Progenitor cell of endocrine pancreas (in vitro differentiated cells): ENCODE data around the gene ACLY. TPM values are rescaled to one million over a fixed set of nuclear protein-coding genes. Genes with fewer than 3 reads are reported as not detected.

Experiments
- DNase-seq: peaks from one replicate; pipeline ENCODE4 v3.0.0; 2021; ENCODE audit warnings: low spot score; ENCODE audit not compliant: unreplicated experiment
- H3K27ac Mint-ChIP-seq: 2 replicates; pipeline ENCODE4 v1.8.0; 2021; ENCODE audit warnings: mild to moderate bottlenecking, moderate library complexity, mixed read lengths
- H3K27me3 Mint-ChIP-seq: 2 replicates; pipeline ENCODE4 v1.8.0; 2021; ENCODE audit warnings: mixed read lengths
- H3K36me3 Mint-ChIP-seq: 2 replicates; pipeline ENCODE4 v1.8.0; 2022; ENCODE audit warnings: mixed read lengths; ENCODE audit not compliant: insufficient read depth
- H3K4me1 Mint-ChIP-seq: 2 replicates; pipeline ENCODE4 v1.8.0; 2021; ENCODE audit warnings: low read depth, mixed read lengths
- H3K4me3 Mint-ChIP-seq: 2 replicates; pipeline ENCODE4 v1.8.0; 2021; ENCODE audit warnings: low read depth, mild to moderate bottlenecking, moderate library complexity, mixed read lengths
- H3K9me3 Mint-ChIP-seq: 2 replicates; pipeline ENCODE4 v1.8.0; 2021; ENCODE audit warnings: low read depth, mixed read lengths
- total RNA-seq: library from RNA; stranded (reverse); gene quantifications from 2 replicates; pipeline ENCODE4 v1.2.1, GENCODE V29; 2021
- TF ChIP-seq, protein P1 (sequence below): fragments of 200-600 bp; sonication (generic); IDR thresholded peaks from one replicate; pipeline ENCODE4 v1.5.0; 2021; ENCODE audit warnings: antibody characterized with exemption, mild to moderate bottlenecking; ENCODE audit not compliant: unreplicated experiment

ACLY gene
- total RNA-seq, 1 donor from 2014 or later = 188 TPM

DNA sequence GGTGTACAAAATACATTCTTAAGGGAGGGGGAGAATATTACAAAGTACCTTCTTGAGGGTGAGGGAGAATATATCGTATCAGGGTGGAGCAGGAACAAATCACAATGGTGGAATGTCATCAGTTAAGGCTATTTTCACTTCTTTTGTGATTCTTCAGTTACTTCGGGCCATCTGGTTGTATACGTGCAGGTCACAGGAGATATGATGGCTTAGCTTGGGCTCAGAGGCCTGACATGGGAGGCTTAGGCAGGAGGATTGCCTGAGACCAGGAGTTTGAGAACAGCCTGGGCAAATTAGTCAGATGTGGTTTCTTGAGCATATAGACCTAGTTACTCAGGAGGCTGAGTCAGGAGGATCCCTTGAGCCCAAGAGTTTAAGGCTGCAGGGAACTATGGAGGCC is 24.7 kb upstream of the ACLY start:
- no peaks in the 10 kb centered on the region for H3K4me1 Mint-ChIP-seq
- H3K9me3 Mint-ChIP-seq = no peaks in the 10 kb centered on the region
- no peak overlapping the region for H3K4me3 Mint-ChIP-seq
- H3K36me3 Mint-ChIP-seq = peaks cover 6% of the 10 kb centered on the region
- H3K27ac Mint-ChIP-seq = no peak overlapping the region
- H3K27me3 Mint-ChIP-seq = no peaks in the 10 kb centered on the region
- no peak for DNase-seq
- TF ChIP-seq, protein P1, sequence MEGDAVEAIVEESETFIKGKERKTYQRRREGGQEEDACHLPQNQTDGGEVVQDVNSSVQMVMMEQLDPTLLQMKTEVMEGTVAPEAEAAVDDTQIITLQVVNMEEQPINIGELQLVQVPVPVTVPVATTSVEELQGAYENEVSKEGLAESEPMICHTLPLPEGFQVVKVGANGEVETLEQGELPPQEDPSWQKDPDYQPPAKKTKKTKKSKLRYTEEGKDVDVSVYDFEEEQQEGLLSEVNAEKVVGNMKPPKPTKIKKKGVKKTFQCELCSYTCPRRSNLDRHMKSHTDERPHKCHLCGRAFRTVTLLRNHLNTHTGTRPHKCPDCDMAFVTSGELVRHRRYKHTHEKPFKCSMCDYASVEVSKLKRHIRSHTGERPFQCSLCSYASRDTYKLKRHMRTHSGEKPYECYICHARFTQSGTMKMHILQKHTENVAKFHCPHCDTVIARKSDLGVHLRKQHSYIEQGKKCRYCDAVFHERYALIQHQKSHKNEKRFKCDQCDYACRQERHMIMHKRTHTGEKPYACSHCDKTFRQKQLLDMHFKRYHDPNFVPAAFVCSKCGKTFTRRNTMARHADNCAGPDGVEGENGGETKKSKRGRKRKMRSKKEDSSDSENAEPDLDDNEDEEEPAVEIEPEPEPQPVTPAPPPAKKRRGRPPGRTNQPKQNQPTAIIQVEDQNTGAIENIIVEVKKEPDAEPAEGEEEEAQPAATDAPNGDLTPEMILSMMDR = no peak

DNA sequence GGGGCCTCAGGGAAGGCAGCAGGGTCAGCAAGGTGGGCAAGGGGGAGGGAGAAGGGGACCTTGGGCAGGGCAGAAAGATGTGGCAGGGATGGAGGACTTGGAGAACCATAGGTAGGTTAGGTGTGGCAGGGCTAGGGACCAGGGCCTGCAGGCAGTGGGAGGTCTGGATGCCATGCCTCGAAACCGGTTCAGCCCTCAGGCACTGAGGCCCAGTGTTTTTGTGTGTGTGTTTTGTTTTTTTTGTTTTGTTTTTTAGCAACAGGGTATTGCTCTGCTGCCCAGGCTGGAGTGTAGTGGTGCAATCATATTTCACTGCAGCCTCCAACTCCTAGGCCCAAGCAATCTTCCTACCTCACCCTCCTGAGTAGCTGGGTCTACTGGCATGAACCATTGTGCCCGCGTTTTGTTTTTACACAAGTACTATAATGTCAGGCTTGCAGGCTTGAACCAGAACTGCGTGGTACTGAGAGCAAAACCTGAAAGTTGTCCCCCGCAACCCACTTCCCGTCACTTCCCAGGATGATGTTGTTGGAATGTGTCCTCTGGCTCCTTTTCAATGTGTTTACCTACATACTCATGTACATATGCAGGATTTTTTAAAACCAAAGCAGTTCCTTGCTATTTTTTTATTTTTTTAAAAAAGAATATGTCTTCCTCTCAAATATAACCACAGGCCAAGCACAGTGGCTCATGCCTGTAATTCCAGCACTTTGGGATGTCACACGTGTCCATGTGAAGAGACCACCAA is 24.0 kb upstream of the ACLY start:
- DNase-seq = no peak
- no peaks in the 10 kb centered on the region for H3K27me3 Mint-ChIP-seq
- peaks cover 6% of the 10 kb centered on the region for H3K36me3 Mint-ChIP-seq
- H3K9me3 Mint-ChIP-seq = no peaks in the 10 kb centered on the region
- no peak overlapping the region for H3K4me3 Mint-ChIP-seq
- no peaks in the 10 kb centered on the region for H3K4me1 Mint-ChIP-seq
- TF ChIP-seq, protein P1 = no peak
- H3K27ac Mint-ChIP-seq = no peak overlapping the region

DNA sequence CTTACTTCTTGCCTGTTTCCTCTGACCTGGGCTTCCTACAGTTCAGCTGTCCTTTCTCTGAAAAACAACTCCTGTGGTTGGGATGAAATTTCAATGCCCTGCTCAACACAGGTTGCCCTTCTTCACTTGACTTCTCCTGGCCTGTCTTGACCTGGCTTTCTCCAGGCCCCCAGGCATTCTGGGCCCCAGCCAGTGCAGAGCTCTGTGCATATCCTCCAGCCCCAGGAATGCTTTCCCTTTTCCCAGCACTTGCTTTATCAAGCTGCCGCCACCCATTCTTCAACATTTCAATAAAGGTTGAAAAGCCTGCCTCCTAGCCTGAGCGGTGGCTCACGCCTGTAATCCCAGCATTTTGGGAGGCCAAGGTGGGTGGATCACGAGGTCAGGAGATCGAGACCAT is 22.4 kb upstream of the ACLY start:
- no peaks in the 10 kb centered on the region for H3K27me3 Mint-ChIP-seq
- no peak overlapping the region for H3K27ac Mint-ChIP-seq
- no peaks in the 10 kb centered on the region for H3K9me3 Mint-ChIP-seq
- no peak overlapping the region for H3K4me3 Mint-ChIP-seq
- H3K36me3 Mint-ChIP-seq = peaks cover 6% of the 10 kb centered on the region
- H3K4me1 Mint-ChIP-seq = no peaks in the 10 kb centered on the region
- TF ChIP-seq, protein P1 = no peak
- DNase-seq = no peak

DNA sequence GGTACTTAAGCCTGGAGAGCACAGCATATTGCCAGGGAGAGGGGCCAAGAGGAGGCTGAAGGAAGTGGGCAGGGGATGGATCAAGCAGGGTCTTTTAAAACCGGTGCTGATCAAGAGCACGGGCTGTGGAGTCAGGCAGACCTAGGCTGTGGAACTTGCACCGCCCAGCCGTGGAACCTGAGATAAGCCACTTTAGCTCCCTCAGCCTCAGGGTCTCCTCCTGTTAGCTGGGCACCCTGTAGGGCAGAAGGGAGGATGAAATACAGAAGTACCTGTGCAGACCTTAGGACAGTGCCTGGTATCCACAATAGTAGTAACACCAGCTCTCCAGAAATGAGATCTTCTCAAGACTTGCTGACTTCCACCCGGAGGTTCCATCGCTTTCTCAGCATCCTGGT is 20.9 kb upstream of the ACLY start:
- Mint-ChIP-seq H3K27me3 (no peaks in the 10 kb centered on the region), H3K36me3 (peaks cover 6% of the 10 kb centered on the region), H3K4me3 (no peak overlapping the region), H3K27ac (no peak overlapping the region), H3K9me3 (no peaks in the 10 kb centered on the region), H3K4me1 (no peaks in the 10 kb centered on the region)
- DNase-seq = no peak
- TF ChIP-seq, protein P1 = no peak

DNA sequence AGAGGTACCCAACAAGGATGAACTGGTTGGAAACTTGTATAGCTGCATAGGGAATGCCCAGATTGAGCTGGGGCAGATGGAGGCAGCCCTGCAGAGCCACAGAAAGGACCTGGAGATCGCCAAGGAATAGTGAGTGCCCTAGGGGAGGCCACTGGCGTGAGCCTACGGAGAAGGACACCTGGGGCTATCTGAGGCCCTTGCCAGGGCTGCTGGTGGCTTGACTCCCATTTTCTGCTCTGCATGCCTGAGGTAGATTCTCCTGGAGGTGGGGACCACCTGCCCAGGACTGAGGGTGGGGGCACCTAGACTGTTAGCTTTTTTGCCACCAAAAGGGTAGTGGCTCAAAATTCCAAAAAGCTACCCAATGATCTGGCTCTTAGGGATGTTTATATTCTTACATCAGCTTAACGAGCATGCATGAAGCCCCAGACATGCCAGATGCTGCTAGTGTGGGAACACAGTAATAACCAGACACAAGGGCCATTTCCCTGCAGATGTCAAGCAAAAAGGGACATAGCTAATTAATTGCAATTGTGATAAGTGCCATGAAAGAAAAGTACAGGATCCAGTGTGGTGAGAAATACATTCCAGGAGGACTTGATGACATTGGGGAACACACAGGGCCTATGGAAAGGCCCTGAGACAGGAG is 20.4 kb upstream of the ACLY start:
- no peaks in the 10 kb centered on the region for H3K4me1 Mint-ChIP-seq
- no peaks in the 10 kb centered on the region for H3K9me3 Mint-ChIP-seq
- no peak for DNase-seq
- peaks cover 6% of the 10 kb centered on the region for H3K36me3 Mint-ChIP-seq
- H3K27me3 Mint-ChIP-seq = no peaks in the 10 kb centered on the region
- no peak overlapping the region for H3K4me3 Mint-ChIP-seq
- TF ChIP-seq, protein P1 = no peak
- no peak overlapping the region for H3K27ac Mint-ChIP-seq
